Raji (cell line): ENCODE data around the gene FOXL3.

ENCODE experiments used
- POLR2A ChIP-seq: IDR thresholded peaks from 2 replicates; pipeline ENCODE4 v1.6.1; 2011; ENCODE audit warnings: low read depth, low read length, control low read depth; ENCODE audit not compliant: insufficient read depth

Gene FOXL3

GRCh38 chr7:289756-290553 lies at the start of gene FOXL3:
Gene FOXL3 (plus strand): TSS chr7:290170. CDS start chr7:290170, 0 bp downstream.
- no peak for TF ChIP-seq POLR2A

DNA sequence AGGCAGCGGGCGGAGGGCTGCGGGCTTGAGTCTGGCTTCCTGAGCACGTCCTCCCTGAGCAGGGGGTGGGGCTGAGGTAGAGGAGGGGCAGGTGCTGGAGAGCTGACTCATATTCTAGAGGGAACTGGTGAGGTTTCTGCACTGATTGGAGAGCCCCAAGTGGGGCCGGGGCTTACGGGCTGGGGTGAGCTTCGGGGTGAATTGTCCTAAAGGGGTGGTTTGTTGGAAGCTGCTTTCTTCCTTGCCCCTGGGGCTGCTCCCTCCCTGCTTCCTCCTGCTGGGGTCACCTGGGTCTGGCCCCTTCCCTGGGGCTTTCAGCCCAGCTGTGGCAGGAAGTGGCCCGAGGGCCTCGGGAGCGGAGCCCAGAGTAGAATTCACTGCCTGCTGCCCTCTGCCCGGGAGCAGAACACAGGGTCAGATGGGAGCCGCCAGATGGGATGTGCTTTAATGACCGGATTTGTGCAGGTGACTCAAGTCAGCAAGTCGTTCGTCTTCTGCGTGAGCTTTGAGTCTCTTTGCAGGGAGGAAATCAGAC lies 49.0 kb upstream of the FOXL3 start:
- TF ChIP-seq POLR2A: no peak

DNA sequence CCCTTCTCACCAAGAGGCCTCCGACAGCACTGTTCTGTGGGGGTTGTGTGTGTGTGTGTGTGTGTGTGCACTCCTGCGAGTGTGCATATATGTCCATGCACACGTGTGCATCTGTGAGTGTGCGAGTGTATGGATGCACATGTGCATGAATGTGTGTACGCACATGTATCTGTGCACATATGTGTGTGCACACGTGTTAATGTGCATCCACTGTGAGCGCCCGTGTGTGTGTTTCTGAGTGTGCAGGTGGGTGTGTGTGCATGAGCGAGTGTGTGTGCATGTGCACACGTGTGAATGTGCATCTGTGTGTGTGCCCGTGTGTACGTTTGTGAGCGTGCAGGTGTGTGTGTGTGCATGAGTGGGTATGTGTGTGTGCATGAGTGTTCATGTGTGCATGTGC lies 48.5 kb upstream of the FOXL3 start:
- no peak for TF ChIP-seq POLR2A

DNA sequence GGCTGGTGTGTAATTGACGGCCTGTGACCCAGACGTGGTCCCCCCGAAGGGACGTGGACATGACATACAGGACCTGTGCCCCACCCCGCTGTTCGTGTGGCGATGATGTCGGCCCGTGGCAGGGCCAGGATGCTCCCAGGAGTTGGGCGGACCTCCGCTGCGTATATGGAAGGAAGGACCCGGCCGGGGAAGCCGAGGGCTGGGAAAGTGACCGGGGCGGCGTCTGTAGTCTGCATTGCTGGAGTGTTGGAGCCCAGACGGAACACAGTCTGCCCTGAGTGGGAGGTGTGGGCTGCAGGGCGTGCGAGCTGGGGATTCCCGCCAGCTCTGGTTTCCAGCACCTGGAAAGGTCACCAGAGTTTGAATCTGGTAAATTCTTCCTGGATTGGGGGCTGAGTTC lies 45.0 kb upstream of the FOXL3 start:
- TF ChIP-seq POLR2A: no peak

- no peak for TF ChIP-seq POLR2A
Measured at GRCh38 chr7:245574-246295, 44.2 kb upstream of the FOXL3 start.

GRCh38 chr7:246451-246850 lies 43.5 kb upstream of the FOXL3 start:
- TF ChIP-seq POLR2A: no peak

DNA sequence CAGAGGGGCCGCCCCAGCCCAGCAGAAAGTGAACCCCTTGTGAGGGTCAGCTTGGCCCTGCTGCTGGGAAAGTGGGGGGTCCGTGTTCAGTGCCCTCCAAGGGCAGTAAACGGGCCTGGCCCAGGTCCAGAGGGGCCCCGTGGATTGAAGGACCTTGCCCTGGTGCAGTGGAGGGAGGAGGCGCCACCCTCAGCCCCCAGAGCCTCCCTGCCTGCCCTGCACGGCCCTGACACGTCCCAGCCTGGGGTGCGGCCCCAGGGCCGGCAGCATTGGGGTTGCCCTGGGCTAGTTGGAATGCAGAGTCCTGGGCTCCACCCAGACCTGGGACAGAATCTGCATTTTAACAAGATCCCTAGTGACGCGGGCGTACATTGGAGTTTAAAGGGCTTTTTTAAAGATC lies 42.8 kb upstream of the FOXL3 start:
- no peak for TF ChIP-seq POLR2A

- no peak for TF ChIP-seq POLR2A
Measured at GRCh38 chr7:247636-248035, 42.3 kb upstream of the FOXL3 start.

- no peak for TF ChIP-seq POLR2A
Measured at GRCh38 chr7:248732-249435, 41.1 kb upstream of the FOXL3 start.

DNA sequence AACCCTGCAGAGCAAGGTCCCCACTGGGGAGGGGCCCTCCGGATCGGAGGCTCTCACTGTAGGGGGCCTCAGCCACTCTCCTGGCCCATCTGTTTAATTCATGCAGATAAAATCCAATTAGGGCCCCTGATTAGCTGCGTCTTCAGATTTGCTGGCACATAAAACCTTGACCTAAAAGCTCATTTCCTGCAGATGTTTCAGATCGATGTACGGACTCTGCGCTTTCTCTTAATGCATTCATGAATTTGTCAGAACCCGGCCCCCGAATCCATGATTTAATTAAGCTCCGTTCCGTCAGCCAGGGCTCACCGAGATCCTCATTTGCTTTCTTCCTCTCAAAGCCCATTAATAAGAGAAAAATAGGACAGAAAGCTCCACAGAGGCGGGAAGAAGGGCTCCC lies 40.0 kb upstream of the FOXL3 start:
- TF ChIP-seq POLR2A: no peak

GRCh38 chr7:250523-250922 lies 39.4 kb upstream of the FOXL3 start:
- TF ChIP-seq POLR2A: no peak

GRCh38 chr7:251005-251404 lies 39.0 kb upstream of the FOXL3 start:
- no peak for TF ChIP-seq POLR2A

GRCh38 chr7:251446-252175 lies 38.4 kb upstream of the FOXL3 start:
- no peak for TF ChIP-seq POLR2A

DNA sequence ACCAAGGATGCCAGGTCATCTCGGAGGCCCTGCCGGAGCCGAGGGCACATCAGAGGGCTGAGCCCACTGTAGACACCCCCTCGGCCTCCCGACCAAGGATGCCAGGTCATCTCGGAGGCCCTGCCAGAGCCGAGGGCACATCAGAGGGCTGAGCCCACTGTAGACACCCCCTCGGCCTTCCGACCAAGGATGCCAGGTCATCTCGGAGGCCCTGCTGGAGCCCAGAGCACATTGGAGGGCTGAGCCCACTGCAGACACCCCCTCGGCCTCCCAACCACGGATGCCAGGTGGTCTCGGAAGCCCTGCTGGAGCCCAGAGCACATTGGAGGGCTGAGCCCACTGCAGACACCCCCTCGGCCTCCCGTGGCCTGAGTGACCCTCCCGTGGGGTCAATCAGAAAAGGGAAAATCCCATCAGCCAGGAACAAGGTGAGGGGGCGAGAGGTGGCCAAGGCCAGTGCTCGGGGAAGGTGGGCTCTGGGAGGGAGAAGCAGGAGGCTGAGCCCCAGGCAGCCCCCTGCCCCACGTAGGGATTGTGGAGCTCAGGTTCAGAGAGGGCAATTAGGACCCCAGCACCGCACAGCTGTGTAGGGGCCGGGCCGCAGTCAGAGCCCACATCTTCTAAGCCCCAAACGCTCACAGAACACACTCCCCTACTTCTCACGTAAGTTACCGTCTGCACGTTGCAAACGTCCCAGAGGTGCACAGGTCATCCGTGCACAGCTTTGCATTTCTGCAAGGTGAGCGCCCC lies 37.6 kb upstream of the FOXL3 start:
- no peak for TF ChIP-seq POLR2A
